WTC11 (cell line): ENCODE results near the gene NPTN. TPM values are rescaled to one million over a fixed set of nuclear protein-coding genes. Genes with fewer than 3 reads are reported as not detected.

Experiments
- ATAC-seq: fragments of 200-7000 bp; cut with Tn5 transposase; 2 replicates; pipeline ENCODE4 v1.10.0; 2021; ENCODE audit warnings: mild to moderate bottlenecking, moderate library complexity
- CTCF ChIA-PET: fragments of 300-600 bp; sonication (Branson Sonifier 250); formaldehyde crosslinking; loops from one replicate; lab custom pipeline; 2021; ENCODE audit warnings: antibody characterized with exemption; lab: Charles Lee
- POLR2A ChIA-PET: fragments of 350-600 bp; sonication (Branson Sonifier 250); formaldehyde crosslinking; loops from one replicate; lab custom pipeline; 2021; ENCODE audit warnings: antibody characterized with exemption; lab: Charles Lee
- DNase-seq: peaks from one replicate; pipeline ENCODE4 v3.0.0; 2021; ENCODE audit warnings: low spot score
- H3K27ac Mint-ChIP-seq: 2 replicates; pipeline ENCODE4 v1.8.0; 2021; ENCODE audit warnings: mixed read lengths
- H3K27me3 Mint-ChIP-seq: 2 replicates; pipeline ENCODE4 v1.8.0; 2021; ENCODE audit warnings: low read depth, mild to moderate bottlenecking, moderate library complexity, mixed read lengths
- H3K36me3 Mint-ChIP-seq: 2 replicates; pipeline ENCODE4 v1.8.0; 2021; ENCODE audit warnings: mixed read lengths
- H3K4me1 Mint-ChIP-seq: 2 replicates; pipeline ENCODE4 v1.8.0; 2022; ENCODE audit warnings: mixed read lengths
- H3K4me3 Mint-ChIP-seq: 2 replicates; pipeline ENCODE4 v1.8.0; 2021; ENCODE audit warnings: mild to moderate bottlenecking, moderate library complexity, mixed read lengths
- H3K9me3 Mint-ChIP-seq: 2 replicates; pipeline ENCODE4 v1.8.0; 2021; ENCODE audit warnings: mixed read lengths
- CREB1 ChIP-seq: sonication (generic); formaldehyde crosslinking; IDR thresholded peaks from 2 replicates; pipeline ENCODE4 v1.8.0; 2023; ENCODE audit warnings: mild to moderate bottlenecking, missing genetic modification reagents
- ELF4 ChIP-seq: sonication (generic); formaldehyde crosslinking; IDR thresholded peaks from 2 replicates; pipeline ENCODE4 v1.8.1; 2022; ENCODE audit warnings: low read depth, mild to moderate bottlenecking, moderate library complexity, missing genetic modification reagents
- EMX1 ChIP-seq: fragments of 250-450 bp; sonication (Bioruptor Pico); IDR thresholded peaks from 2 replicates; pipeline ENCODE4 v1.8.0; 2021; ENCODE audit warnings: mild to moderate bottlenecking
- ESRRA ChIP-seq: sonication (generic); formaldehyde crosslinking; IDR thresholded peaks from 2 replicates; pipeline ENCODE4 v1.8.1; 2022; ENCODE audit warnings: mild to moderate bottlenecking, missing genetic modification reagents, borderline replicate concordance
- GABPB1 ChIP-seq: sonication (generic); formaldehyde crosslinking; IDR thresholded peaks from 2 replicates; pipeline ENCODE4 v1.8.1; 2023; ENCODE audit warnings: mild to moderate bottlenecking, missing genetic modification reagents
- GTF2I ChIP-seq: fragments of 250-450 bp; sonication (Bioruptor Pico); conservative IDR thresholded peaks from 2 replicates; pipeline ENCODE4 v1.4.0; 2021; ENCODE audit warnings: mild to moderate bottlenecking
- KAT7 ChIP-seq: sonication (generic); formaldehyde crosslinking; IDR thresholded peaks from 2 replicates; pipeline ENCODE4 v1.8.1; 2023; ENCODE audit warnings: missing genetic modification reagents, mild to moderate bottlenecking, borderline replicate concordance
- MXD4 ChIP-seq: fragments of 250-450 bp; sonication (Bioruptor Pico); IDR thresholded peaks from 2 replicates; pipeline ENCODE4 v1.8.0; 2021; ENCODE audit warnings: mild to moderate bottlenecking, moderate library complexity, borderline replicate concordance
- NR3C1 ChIP-seq: sonication (generic); formaldehyde crosslinking; conservative IDR thresholded peaks from 2 replicates; pipeline ENCODE4 v1.8.1; 2023; ENCODE audit warnings: low read depth, mild to moderate bottlenecking, missing genetic modification reagents
- SMAD4 ChIP-seq: sonication (generic); formaldehyde crosslinking; IDR thresholded peaks from 2 replicates; pipeline ENCODE4 v1.8.0; 2022; ENCODE audit warnings: mild to moderate bottlenecking, missing genetic modification reagents
- ZBTB21 ChIP-seq: sonication (generic); formaldehyde crosslinking; IDR thresholded peaks from 2 replicates; pipeline ENCODE4 v1.8.1; 2023; ENCODE audit warnings: mild to moderate bottlenecking, missing genetic modification reagents, borderline replicate concordance
- ZNF232 ChIP-seq: sonication (generic); formaldehyde crosslinking; IDR thresholded peaks from 2 replicates; pipeline ENCODE4 v1.8.0; 2022; ENCODE audit warnings: mild to moderate bottlenecking, missing genetic modification reagents
- ZNF396 ChIP-seq: fragments of 250-450 bp; sonication (Bioruptor Pico); IDR thresholded peaks from 2 replicates; pipeline ENCODE4 v1.8.0; 2021; ENCODE audit warnings: mild to moderate bottlenecking, moderate library complexity, borderline replicate concordance
- ZNF423 ChIP-seq: fragments of 250-450 bp; sonication (Bioruptor Pico); IDR thresholded peaks from 2 replicates; pipeline ENCODE4 v2.1.2; 2022; ENCODE audit warnings: mild to moderate bottlenecking, moderate library complexity
- total RNA-seq: library from RNA; stranded (reverse); gene quantifications from 3 replicates; pipeline ENCODE4 v1.2.3, GENCODE V29; 2021
- TF ChIP-seq, protein P1 (sequence below): sonication (generic); formaldehyde crosslinking; IDR thresholded peaks from 2 replicates; pipeline ENCODE4 v1.8.1; 2023; ENCODE audit warnings: mild to moderate bottlenecking, missing genetic modification reagents
- TF ChIP-seq, protein P2 (sequence below): sonication (generic); formaldehyde crosslinking; IDR thresholded peaks from 2 replicates; pipeline ENCODE4 v1.8.1; 2023; ENCODE audit warnings: mild to moderate bottlenecking, missing genetic modification reagents, moderate library complexity
- TF ChIP-seq, protein P3 (sequence below): sonication (generic); formaldehyde crosslinking; IDR thresholded peaks from 2 replicates; pipeline ENCODE4 v1.8.0; 2022; ENCODE audit warnings: mild to moderate bottlenecking, missing genetic modification reagents
- TF ChIP-seq, protein P4 (sequence below): fragments of 250-450 bp; sonication (Bioruptor Pico); conservative IDR thresholded peaks from 2 replicates; pipeline ENCODE4 v1.9.0; 2021; ENCODE audit warnings: mild to moderate bottlenecking
- TF ChIP-seq, protein P5 (sequence below): sonication (generic); formaldehyde crosslinking; conservative IDR thresholded peaks from 2 replicates; pipeline ENCODE4 v1.8.1; 2022; ENCODE audit warnings: mild to moderate bottlenecking, missing genetic modification reagents
- TF ChIP-seq, protein P6 (sequence below): sonication (generic); formaldehyde crosslinking; IDR thresholded peaks from 2 replicates; pipeline ENCODE4 v1.8.1; 2022; ENCODE audit warnings: mild to moderate bottlenecking, moderate library complexity, missing genetic modification reagents
- TF ChIP-seq, protein P7 (sequence below): sonication (generic); formaldehyde crosslinking; IDR thresholded peaks from 2 replicates; pipeline ENCODE4 v1.8.1; 2022; ENCODE audit warnings: missing genetic modification reagents, borderline replicate concordance

The NPTN gene
- total RNA-seq, 1 experiment from 2014 or later = 116 TPM

DNA sequence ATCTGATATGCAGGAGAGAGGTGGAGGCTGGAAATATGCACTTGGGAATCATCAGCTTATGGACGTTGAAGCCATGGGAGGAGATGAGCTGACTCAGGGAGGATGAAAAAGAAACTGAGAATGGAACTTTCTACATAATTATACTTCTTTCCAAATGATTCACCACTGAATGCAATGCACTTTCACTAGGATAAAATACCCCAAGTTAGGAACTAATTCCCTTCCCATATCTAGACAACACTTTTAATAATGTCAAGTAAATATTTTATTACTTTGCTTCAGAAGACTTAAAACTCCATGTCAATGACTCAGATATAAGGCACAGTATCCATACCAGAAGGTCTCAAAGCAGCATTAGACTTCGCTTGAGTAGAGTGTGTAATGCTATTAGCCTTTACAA, 24.2 kb downstream of the NPTN start (continued):
- TF ChIP-seq, protein P1, sequence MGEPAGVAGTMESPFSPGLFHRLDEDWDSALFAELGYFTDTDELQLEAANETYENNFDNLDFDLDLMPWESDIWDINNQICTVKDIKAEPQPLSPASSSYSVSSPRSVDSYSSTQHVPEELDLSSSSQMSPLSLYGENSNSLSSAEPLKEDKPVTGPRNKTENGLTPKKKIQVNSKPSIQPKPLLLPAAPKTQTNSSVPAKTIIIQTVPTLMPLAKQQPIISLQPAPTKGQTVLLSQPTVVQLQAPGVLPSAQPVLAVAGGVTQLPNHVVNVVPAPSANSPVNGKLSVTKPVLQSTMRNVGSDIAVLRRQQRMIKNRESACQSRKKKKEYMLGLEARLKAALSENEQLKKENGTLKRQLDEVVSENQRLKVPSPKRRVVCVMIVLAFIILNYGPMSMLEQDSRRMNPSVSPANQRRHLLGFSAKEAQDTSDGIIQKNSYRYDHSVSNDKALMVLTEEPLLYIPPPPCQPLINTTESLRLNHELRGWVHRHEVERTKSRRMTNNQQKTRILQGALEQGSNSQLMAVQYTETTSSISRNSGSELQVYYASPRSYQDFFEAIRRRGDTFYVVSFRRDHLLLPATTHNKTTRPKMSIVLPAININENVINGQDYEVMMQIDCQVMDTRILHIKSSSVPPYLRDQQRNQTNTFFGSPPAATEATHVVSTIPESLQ (CRISPR knock-in tag) = no peak
- TF ChIP-seq GTF2I (CRISPR knock-in tag) = no peak

DNA sequence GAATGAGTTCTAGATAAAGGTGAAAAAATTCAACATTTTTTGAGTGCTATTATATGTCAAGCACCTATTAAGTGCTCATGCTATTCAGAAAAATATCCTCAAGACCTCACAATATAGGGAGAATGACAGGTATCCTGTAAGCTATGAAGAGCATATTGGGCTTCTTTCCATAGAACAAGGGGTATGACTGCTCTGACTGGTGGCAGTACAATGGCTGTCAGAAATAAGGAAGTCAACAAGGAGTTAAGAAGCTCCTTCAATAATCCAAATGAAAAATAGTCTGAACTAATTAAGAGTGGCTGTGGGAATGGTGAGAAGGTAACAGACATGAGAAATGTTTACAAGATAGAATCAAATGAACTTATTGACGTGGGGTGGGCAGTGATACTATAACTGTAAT, 24.7 kb downstream of the NPTN start:
- ATAC-seq (no peak), DNase-seq (no peak)
- POLR2A ChIA-PET = no interaction called here
- H3K4me3 Mint-ChIP-seq = no peak overlapping the region
- H3K4me1 Mint-ChIP-seq = peaks cover 46% of the 10 kb centered on the region
- H3K27me3 Mint-ChIP-seq = 0 out of 2 replicates have a peak, but pooled peaks cover 2% of the 10 kb centered on the region
- peak overlapping the region; percentile 3; the same call in 1 of the 2 replicates for H3K27ac Mint-ChIP-seq
- no peaks in the 10 kb centered on the region for H3K36me3 Mint-ChIP-seq
- no peaks in the 10 kb centered on the region for H3K9me3 Mint-ChIP-seq
- TF ChIP-seq ELF4 (CRISPR knock-in tag) (no peak), GABPB1 (CRISPR knock-in tag) (no peak), EMX1 (CRISPR knock-in tag) (no peak), ZBTB21 (CRISPR knock-in tag) (no peak), MXD4 (CRISPR knock-in tag) (no peak), SMAD4 (CRISPR knock-in tag) (no peak), ZNF232 (CRISPR knock-in tag) (no peak), KAT7 (CRISPR knock-in tag) (no peak), NR3C1 (CRISPR knock-in tag) (no peak), ZNF396 (CRISPR knock-in tag) (no peak), ESRRA (no peak), CREB1 (CRISPR knock-in tag) (no peak), ZNF423 (CRISPR knock-in tag) (no peak)
- TF ChIP-seq, protein P2, sequence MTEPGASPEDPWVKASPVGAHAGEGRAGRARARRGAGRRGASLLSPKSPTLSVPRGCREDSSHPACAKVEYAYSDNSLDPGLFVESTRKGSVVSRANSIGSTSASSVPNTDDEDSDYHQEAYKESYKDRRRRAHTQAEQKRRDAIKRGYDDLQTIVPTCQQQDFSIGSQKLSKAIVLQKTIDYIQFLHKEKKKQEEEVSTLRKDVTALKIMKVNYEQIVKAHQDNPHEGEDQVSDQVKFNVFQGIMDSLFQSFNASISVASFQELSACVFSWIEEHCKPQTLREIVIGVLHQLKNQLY (CRISPR knock-in tag) = no peak
- TF ChIP-seq, protein P3, sequence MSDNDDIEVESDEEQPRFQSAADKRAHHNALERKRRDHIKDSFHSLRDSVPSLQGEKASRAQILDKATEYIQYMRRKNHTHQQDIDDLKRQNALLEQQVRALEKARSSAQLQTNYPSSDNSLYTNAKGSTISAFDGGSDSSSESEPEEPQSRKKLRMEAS (CRISPR knock-in tag) = no peak
- TF ChIP-seq, protein P4, sequence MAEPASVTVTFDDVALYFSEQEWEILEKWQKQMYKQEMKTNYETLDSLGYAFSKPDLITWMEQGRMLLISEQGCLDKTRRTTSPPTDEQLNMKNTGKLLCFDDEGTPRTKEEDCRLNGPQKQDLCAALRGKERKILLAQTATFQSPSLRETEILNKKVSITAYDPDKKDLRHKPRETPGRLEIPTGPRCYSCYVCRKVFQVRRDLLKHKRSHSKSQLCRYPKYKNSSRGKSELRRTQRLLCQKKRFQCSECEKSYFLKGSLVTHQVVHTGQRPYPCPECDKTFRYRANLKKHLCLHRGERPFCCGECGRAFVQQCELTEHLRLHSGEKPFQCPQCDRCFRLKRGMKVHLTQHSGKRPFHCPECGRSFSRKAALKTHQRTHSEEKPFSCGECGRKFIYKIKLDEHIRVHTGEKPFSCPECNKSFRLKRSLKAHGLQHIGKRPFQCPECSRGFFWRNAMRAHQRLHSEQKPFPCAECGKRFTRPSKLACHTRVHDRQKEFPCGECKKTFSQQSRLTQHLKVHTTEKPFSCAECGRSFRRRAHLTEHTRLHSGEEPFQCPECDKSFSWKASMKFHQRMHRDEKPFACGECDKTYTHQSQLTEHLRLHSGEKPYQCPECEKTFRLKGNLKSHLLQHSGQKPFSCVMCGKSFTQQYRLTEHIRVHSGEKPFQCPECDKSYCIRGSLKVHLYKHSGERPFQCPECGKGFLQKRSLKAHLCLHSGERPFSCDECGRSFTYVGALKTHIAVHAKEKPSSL = no peak
- TF ChIP-seq, protein P5, sequence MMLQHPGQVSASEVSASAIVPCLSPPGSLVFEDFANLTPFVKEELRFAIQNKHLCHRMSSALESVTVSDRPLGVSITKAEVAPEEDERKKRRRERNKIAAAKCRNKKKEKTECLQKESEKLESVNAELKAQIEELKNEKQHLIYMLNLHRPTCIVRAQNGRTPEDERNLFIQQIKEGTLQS (CRISPR knock-in tag) = no peak
- TF ChIP-seq, protein P6, sequence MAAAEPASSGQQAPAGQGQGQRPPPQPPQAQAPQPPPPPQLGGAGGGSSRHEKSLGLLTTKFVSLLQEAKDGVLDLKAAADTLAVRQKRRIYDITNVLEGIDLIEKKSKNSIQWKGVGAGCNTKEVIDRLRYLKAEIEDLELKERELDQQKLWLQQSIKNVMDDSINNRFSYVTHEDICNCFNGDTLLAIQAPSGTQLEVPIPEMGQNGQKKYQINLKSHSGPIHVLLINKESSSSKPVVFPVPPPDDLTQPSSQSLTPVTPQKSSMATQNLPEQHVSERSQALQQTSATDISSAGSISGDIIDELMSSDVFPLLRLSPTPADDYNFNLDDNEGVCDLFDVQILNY (CRISPR knock-in tag) = no peak
- TF ChIP-seq, protein P7, sequence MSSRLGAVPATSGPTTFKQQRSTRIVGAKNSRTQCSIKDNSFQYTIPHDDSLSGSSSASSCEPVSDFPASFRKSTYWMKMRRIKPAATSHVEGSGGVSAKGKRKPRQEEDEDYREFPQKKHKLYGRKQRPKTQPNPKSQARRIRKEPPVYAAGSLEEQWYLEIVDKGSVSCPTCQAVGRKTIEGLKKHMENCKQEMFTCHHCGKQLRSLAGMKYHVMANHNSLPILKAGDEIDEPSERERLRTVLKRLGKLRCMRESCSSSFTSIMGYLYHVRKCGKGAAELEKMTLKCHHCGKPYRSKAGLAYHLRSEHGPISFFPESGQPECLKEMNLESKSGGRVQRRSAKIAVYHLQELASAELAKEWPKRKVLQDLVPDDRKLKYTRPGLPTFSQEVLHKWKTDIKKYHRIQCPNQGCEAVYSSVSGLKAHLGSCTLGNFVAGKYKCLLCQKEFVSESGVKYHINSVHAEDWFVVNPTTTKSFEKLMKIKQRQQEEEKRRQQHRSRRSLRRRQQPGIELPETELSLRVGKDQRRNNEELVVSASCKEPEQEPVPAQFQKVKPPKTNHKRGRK (CRISPR knock-in tag) = no peak
- CTCF ChIA-PET = interaction anchor here (1.6 to 10.5 kb wide), 2 partner anchors 27 to 91 kb away, joined by 6 to 74 read pairs; no protein-coding TSS in a partner anchor
